HG02610 (cell line): Measurements from ENCODE around the gene CIT.

ENCODE experiments used
- ATAC-seq: cut with Tn5 transposase; IDR thresholded peaks from one replicate; pipeline ENCODE4 v1.9.1; 2021; ENCODE audit warnings: mild to moderate bottlenecking, moderate library complexity; ENCODE audit not compliant: unreplicated experiment

CIT gene

DNA sequence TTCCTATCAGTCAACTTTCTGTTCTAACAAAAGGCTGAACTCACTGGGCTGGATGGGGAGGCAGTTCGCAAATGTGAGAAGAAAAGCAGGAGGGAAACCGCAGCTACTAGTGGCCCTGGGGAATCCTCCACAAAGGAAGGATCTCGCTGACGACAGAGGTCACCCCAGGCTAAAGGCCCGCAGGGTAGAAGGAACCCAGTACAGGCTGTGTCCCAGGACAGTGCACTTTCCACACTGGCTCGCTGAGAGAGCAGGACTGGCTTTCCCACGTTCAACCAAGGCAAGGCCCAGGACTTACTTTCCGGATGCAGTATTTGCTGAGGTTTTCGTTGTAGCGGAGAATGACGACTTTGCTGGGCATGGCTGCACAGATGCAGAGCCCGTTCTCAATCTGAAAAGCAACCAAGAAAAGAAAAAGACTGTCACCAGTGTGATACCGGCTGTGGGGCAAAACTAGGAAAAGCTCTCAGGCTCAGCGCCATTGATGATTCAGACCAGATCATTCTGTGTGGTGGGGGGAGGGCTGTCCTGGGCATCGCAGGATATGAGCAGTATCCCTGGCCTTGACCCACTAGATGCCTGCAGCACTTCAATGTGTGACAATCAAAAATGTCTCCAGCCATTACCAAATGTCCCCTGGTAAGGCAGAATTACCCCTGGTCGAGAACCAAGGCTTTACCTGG, 172.9 kb downstream of the CIT start:
- ATAC-seq: no peak

DNA sequence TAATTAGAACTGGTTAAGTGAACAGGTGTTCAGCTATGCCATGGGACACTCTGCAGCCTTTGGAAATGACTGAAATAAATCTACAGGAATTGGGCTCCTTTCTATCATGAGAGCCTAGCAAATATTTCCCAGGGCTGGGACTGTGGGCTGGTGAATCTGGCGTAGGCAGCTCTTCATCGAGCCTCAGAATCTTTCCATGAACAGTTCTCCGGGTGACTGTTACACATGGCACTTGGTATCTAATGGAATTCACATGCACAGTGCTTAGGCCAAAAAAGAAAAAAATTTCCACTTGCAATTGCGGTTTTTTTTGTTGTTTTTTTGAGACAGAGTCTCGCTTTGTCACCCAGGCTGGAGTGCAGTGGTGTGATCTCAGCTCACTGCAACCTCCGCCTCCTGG, 177.0 kb downstream of the CIT start:
- ATAC-seq: no peak

DNA sequence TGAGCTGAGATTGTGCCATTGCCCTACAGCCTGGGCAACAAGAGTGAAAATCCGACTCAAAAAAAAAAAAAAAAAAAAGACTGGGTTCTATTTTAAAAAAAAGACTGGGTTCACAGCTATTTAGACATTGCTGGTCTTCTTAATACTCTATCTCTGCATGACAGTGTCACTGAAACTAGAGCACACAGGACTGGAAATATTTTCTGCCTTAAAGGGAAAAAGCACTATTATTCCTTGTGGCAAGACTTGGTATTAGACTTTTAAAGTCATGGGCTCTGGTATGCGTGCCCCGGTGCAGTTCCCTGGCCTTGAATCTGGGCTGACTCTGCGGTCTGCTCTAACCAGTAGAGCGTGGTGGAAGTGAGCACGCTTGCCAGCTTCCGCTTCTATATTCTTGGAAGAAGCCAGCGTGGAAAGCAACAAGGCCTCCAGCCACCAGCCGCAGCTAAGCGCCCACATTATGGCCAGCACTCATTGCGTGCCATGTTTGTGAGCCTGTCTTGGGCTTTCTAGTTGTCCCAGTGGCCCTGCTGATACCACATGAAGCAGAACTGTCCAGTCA, 177.8 kb downstream of the CIT start:
- ATAC-seq: no peak

DNA sequence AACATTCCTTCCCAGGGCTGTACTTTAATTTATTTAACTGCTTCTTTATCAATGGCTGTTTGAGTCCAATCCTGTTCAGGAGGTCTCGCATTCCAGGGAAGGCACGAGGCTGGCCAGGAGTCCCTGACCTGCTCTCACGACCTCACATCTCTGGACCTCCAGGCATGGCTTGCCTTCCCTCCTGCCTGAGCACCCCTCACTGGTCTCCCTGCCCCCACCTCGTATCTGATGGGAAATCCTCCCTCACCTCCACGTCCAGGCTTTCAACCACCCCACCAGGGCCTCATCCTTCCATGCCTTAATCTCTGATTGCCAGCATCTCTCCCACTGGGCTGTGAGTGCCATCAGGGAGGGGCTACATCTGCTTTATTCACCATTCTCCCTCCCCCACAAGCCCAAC, 180.2 kb downstream of the CIT start:
- no peak for ATAC-seq

DNA sequence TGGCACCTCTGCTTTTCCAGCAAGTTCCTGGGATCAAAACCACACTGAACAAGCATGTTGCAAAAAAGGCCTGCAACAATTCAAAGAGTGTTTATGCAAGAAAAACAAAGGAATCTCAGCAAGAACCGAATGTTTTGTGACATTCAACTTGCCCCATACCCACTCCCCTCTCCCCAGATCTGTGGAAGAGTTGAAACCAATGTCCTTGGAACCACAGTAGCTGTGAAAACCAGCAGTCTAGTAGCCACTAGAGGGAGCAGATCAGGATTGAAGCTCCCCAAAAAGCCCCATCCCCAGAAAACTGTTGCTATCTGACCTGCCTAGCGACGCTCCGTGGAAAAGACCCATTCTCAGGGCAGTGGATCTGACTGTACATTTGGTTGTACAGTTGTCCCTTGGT, 182.1 kb downstream of the CIT start:
- no peak for ATAC-seq

DNA sequence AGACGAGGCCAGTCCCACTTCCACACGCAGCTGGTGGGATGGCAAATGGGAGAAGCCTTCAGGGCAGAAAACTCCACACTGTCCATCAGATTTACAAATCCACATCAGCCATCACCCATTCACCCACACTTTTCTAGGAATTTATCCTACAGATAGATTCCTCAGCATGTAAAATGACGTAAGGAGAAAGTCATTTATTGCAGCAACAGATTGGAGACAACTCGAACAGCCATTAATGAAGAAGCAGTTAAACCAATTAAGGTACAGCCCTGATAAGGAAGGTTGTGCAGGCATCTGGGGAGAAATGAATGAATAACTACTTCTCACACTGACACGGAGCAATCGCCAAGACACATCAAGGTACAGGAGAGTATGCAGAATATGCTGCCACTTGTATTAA, 183.0 kb downstream of the CIT start:
- ATAC-seq: no peak

DNA sequence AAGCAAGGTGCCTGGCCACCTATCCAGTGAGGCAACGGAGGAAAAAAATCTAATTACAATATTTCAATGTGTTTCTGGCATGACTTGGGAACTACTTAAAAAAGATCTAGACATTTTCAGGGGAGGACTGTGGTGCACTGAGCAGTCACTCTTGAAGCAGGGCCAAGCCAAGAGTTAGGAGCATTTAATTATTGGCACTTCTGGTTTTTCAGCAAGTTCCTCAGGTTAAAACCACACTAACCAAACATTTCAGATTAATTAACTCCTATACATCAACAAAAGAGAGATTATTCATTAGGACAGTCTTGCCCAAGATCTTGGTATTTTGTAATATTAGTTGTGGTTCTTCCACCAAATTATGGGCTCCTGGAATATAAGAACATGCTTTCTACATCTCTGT, 183.6 kb downstream of the CIT start:
- ATAC-seq: no peak

DNA sequence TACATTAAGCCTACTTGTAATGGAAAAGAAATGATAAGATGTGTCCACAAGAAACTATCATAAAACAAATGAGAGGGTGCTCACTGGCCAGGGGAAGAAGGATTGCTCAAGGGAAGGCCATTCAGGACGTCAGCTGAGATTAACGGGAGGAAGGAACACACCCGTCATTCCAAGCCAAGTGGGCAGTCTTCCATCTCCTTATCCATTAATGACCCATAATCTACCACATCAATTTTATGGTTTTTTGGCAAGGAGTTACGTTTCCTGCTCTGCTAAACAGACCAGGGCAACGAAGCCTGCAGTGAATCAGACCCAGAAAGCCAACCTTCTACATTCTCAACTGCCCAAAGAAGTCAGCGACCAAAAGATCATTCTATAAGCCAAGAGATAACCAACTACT, 184.1 kb downstream of the CIT start:
- no peak for ATAC-seq

DNA sequence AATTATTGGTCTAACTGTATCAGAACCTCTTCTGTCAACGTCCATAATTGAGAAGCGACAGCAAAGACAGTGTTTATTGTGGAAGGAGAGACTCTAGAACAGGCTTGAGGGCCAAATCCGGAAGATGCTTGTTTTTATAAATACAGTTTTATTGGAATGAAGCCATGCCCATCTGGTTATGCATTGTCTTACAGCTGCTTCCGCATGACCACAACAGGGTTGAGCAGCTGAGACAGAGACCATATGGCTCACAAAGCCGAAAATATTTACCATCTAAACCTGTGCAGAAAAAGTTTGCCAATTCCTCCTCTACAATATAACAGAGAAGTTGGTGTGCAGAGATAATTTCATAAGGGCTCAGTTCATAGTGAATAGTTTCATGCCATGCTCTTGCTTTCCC, 184.7 kb downstream of the CIT start:
- no peak for ATAC-seq

DNA sequence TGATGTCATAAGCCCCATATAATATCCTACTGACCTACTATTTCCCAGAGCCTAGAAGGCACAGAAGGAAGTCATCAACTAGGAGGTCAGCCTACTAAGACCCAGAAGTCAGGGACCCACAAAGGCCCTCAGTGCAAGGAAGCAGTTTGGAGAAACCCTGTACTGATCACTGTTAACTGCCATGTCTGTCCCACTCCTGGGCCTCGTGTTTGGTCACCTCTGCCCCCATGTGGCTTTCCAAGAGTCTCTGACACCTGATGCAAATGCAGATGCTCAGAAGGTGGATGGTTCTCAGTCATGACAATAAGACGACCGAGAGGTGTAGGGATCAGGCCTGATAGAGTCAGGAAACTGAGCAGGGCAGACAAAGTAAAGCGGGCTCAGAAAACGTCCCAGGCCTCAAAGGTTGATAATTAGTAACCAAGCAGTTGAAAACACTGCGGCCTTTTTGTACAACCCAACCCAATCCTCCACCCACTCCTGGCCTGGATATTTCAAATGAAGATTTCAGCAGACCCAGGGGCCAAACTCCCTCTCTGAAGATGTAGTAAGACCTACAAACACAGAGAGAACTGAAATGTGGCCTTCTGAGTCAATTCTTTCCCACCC, 185.8 kb downstream of the CIT start:
- ATAC-seq: no peak

DNA sequence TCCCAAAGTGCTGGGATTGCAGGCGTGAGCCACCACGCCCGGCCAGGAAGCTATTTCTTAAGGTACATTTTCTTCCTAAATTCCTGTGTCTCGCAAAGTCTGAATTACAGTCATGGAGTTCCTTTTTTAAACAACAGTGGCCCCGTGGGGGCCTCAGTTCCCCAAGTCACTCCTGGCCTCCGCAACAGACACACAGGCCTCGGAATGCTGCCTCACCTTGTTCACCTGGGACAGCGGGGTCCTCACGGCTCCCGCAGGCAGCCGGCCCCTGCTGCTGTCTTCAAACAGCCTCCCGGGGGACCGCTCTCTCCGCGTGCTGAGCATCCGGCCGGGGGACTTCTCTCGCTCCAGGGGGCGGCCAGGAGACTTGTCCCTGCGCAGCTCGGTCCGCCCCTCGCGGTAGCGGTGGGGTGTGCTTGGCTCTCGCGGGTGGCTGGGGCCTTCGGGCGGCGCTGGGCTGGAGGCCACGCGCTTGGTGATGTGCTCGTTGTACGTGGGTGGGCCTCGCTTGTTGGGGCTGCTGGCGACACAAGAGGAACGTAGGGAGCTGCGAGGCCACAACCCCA, 187.1 kb downstream of the CIT start:
- ATAC-seq: no peak

DNA sequence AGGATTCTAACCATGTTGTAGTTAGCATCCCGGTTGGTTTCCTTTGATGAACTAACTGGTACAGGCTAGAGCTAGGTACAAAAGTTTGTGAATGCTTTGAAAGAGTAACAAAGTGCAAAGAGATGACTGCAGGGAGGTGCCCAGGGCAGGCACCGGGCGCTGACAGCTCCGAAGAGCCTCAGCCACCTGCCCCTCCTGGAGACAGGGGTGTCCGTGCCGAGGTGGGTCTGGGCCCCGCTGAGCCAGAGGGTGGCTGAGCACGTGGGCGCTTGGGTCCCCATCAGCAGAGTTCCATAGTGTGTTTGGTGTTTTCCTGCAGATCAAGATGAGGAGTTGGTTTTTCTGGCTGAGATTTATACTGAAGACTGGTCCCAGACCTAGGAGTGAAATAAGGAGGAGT, 189.2 kb downstream of the CIT start:
- ATAC-seq: no peak

DNA sequence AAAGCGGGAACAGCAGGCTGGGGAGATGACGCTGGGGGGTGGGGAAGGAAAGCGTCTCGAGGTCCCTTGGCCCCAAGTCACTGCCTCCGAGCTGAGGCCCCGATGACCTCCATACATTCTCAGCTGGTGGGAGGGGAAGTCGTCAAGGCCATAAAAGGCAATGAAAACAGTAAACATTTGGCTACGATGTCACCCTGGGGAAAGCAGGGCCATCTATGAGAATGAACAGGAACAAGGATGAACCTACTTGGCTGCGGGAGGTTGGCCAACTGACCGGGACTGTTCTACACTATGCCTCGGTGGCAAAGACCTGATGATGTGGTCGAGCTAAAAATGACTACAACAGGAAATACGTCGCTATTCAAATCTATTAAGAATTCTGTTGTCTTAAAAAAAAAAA, 189.7 kb downstream of the CIT start:
- ATAC-seq: no peak

DNA sequence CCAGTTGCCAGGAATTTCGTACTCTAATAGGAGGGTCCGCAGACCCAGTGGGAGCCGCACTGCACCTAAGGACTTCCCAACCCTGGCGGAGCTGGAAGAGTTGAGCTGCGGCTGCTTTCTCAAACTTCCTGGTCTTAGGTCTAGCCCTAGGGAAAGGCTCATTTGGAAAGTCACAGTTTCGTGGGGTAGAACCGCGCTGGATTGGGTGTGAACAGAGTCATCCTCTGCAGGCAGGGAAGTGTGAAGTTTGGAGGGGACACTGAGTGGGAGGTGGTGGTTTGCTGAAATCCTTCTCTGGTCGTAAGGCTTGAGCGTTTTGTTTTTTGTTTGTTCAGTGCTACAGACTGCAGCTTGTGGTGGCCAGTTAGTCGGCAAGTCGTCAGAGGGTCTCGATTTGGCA, 190.3 kb downstream of the CIT start:
- ATAC-seq: no peak

DNA sequence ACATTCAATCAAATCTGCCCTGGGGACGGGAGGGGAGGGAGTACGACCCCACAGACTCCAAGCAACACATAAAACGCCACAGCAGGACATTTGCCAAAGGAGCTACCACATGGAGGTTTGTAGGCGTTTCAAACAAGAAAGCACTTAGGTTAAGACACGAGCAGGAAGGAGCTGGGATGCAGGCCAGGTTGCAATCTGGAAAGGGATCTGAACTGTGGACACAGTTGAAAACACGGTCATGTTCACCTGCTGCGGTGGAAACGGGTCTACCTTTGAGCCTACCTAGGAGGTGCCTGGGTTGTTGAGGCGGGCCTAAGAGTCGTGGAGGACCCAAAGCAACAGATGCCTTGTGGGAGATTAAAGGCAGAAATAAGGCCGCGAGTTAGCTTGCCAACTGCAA, 190.8 kb downstream of the CIT start:
- ATAC-seq: no peak

DNA sequence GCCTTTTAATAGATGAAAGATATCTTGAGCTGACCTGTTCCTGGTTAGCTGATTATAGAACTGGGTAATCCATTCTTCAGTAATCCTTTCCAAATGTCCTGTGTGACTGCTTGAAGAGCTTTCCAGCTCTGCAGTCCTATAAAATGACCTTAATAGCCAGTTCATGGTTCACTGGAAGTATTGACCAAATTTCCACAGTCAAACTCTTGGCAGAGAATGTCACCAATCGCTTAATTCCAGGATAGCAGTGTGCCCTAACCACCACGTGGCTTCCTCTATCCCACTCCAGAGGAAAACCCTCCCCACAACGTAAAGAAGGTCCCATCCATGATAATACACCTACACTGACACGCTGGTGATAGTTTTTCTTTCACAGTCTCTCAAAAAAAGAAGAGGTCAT, 191.7 kb downstream of the CIT start:
- ATAC-seq: no peak

DNA sequence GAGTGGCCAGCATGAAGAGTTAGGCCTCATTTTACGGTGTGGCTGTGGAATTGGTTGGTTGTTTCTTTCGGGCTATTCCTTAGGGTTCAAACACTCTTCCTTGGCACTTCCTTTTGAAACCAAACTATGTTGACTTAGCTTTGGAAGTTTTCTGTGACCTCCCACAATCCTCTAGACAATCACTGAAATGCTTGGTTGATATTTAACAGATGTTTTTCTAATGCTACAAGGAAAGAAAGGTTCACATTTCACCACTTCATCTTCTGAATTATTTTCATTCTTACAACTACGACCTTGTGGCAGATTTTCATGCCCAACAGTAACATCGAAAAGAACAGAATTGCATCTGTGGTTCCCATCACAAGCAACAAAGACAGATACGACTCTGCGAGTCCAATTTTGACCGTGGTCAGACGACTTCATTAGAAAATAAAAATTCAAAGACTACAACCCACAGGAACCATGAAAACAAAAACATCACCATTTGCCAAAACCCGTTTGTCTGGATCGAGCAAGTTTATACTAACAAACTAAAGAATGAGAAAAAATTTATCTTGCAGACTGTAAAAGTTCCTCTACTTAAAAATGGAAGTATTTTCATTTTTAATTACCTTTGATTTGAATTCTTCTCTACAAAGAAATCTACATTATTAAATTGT, 192.3 kb downstream of the CIT start:
- no peak for ATAC-seq

DNA sequence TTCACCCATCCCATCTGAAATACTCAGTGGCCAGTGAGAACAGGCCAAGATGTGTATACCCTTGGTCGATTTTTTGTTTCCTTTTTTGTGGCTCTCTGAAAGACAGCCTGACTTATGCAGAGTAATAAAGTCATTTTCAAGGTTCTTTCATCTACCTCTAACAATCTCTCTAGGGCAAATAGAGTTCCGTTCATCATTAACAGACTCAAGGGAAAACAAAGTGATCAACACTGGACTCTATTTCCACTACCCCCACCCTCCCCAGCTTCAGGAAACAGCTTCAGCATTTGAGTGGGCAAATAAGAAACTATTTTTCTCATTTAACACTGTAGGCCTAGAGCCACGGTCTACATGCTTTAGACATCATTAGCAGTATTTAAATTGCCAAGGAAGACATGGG, 193.3 kb downstream of the CIT start:
- ATAC-seq: no peak

DNA sequence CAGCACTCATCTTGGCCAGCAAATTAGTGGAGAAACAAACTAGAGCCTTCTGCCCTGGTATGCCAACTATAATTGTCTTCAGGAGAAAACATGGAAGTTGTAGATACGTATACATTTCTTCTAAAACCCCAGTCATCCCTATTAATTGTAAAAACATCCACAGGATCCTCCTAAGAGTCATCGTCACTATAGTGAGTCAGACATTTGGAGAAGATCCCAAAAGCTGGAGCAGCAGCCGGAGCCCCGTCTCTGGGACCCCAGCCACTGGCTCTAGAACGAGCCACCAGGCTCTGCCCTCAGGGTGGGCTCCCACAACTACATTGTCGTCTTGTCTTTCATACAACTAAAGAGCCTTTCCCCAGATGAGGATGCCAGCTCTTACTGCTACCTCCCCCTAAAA, 193.7 kb downstream of the CIT start:
- no peak for ATAC-seq

DNA sequence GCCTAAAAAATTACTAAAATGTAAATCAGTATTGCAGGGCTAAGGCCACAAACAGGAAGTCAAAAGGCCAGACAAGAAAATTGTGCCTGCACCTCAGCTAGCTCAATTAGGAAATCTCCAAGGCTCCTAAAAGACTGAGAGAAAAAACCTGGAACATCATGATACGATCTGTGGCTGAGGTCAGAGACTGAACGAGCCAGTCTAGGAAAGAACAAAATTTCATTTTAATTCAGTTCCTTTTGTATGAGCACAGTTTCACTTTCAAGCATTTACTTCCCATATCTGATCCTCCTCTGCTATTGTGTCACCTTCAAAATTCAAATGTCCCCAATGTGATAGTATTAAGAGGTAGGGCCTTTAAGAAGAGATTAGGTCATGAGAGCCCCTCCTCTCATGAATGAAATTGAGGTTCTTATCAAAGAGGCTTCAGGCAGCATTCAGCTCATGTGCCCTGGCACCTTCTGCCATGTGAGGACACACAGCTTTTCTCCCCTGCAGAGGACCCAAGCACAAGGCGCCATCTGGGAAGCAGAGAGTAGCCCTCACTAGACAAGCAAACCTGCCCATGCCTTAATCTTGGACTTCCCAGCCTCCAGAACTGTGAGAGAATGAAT, 194.4 kb downstream of the CIT start:
- ATAC-seq: no peak
